Purkinje cell (primary cell): Measurements from ENCODE around the gene BGLAP. TPM values are rescaled to one million over a fixed set of nuclear protein-coding genes. Genes with fewer than 3 reads are reported as not detected.

ENCODE experiments used
- polyA plus RNA-seq: library from polyadenylated mRNA; unstranded; fragments of >200 nt; fragmentation: Nextera tagmentation; gene quantifications from 2 replicates; pipeline ENCODE4 v1.2.1, GENCODE V29; 2014

Gene BGLAP
- polyA plus RNA-seq, result not detected in 2 replicates

DNA sequence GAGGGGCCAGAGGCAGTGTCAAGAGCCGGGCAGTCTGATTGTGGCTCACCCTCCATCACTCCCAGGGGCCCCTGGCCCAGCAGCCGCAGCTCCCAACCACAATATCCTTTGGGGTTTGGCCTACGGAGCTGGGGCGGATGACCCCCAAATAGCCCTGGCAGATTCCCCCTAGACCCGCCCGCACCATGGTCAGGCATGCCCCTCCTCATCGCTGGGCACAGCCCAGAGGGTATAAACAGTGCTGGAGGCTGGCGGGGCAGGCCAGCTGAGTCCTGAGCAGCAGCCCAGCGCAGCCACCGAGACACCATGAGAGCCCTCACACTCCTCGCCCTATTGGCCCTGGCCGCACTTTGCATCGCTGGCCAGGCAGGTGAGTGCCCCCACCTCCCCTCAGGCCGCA is at the start of gene BGLAP:
BGLAP (plus strand) TSS at position 259 of the 400 bp plus-strand sequence; CDS start at position 307, 48 bp downstream.

DNA sequence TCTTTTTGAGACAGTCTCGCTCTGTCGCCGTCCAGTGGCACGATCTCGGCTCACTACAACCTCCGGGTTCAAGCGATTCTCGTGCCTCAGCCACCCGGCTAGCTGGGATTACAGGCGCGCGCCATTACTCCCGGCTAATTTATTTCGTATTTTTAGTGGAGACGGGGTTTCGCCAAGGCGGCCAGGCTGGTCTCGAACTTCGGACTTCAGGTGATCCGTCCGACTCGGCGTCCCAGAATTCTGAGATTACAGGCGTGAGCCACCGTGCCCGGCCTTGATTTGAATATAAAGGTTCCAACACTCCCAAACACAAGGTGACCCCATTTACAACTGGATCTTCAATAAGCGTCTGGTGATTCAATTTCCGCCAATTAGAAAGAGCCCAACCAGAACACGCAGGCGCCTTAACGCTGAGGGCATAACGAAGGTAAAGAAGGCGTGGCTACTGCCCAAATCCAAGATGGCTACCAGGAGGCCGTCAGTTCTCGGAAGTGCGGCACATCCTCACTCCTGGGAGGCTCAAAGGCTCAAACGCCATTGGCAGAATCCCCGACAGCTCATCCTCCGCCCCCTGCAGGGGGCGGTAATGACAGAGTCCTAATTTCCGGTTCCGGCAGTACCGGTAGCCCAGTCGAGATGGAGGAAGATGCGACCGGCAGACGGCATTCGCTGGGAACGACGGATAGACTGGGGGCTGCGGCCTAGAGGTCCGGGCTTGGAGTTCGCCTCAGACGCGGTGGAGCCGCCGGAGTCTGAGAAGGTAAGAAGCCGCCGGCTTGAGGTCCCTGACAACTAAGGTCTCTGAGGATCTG is 48.3 kb upstream of the BGLAP start, which contains the start of gene SLC25A44:
SLC25A44 (plus strand) TSS at position 617 of the 812 bp plus-strand sequence. CDS start 5,744 bp downstream, outside the sequence.

DNA sequence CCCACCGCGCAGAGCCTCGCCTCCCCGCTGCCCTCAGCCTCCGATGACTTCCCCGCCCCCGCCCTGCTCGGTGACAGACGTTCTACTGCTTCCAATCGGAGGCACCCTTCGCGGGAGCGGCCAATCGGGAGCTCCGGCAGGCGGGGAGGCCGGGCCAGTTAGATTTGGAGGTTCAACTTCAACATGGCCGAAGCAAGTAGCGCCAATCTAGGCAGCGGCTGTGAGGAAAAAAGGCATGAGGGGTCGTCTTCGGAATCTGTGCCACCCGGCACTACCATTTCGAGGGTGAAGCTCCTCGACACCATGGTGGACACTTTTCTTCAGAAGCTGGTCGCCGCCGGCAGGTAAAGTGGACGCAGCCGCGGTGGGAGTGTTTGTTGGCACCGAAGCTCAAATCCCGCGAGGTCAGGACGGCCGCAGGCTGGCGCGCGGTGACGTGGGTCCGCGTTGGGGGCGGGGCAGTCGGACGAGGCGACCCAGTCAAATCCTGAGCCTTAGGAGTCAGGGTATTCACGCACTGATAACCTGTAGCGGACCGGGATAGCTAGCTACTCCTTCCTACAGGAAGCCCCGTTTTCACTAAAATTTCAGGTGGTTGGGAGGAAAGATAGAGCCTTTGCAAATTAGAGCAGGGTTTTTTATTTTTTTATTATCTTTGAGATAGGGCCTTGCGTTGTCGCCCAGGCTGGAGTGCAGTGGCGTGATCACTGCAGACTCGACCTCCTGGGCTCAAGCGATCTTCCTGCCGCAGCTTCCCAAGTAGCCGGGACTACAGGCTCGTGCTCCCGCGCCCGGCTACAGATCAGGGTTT is 28.9 kb upstream of the BGLAP start, which contains the start of gene PMF1:
PMF1 (plus strand) TSS at position 175 of the 811 bp plus-strand sequence; CDS start at position 184, 9 bp downstream.

DNA sequence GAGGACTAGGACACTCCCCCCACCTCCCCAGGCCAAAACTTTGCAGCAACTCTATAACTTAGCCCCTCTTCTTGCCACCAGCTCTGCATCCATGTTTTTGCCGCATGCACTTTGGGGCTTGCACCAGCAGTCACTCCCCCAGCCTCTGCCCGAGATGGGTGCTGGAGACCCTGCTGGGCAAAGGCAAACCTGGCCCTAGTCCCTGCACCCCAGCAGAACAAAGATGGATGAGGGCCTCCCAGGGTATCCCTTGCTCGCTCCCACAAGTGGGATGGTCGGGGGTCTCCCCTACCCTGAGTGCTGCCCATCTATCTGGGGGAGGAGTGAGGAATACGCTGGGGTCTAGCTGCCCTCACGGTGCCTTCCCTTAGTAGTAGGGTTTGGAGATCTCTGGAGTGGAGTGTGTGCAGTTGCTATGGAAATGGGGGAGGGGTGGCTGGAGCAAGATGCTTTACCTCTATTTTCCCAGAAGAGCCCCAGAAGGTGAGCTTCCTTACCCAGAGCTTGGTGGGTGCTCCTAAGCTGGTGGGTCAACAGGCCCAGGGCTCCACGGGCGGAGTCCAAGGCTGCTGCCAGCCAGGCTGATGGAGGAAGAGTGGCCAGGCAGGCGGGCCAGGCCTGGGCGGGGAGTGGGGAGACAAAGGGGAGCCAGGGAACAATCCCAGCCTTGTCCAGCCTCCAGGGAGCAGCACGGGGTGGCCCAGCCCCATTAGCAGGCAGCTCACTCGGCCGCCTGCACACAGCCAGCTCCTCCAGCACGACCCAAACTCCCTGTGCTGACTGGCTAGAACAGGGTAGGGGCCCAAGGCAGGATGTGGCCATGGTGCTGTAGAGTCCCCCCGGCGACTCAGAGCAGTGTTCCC is 5.7 kb downstream of the BGLAP start, which contains the start of gene PAQR6:
PAQR6 (minus strand) TSS at position 597 of the 863 bp plus-strand sequence. CDS start 1,325 bp downstream, outside the sequence.

DNA sequence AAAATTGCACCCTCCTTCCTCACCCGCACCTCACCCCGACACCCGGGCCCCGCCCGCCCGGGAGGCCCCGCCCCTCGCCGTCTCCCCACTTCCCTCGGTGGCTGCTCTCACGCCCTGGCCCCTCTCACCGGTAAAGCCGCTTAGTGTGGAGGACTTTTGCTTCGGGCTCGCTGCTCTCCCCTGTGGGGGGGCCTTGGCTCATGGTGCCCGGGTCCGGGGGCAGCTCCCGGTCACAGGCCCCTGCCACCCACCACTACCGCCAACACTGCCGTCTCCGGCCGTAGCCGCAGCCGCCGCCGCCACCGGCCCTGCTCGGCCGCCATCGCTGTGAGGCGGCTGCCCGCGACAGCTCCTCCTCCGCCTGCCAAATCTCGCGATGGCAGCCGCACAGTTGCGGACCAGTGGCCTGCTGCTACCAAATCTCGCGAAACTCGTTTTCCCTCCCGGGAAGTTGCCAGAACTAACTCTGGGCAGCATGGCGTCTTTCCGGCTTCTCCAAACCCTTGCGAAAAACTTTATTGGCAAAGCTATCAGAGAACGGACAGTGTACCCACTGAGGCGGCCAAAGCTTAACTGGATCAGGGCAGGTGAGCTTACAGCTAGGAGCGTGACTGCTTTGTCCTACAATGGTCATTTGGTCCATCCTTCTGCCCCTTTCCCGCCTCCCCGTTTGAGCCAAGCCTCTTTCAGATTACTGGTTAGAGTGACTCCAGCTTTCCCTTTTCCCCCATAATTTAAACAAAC is 40.7 kb downstream of the BGLAP start, which contains the start of gene SMG5:
SMG5 (minus strand) TSS at position 347 of the 744 bp plus-strand sequence; CDS start at position 202, 145 bp downstream.

DNA sequence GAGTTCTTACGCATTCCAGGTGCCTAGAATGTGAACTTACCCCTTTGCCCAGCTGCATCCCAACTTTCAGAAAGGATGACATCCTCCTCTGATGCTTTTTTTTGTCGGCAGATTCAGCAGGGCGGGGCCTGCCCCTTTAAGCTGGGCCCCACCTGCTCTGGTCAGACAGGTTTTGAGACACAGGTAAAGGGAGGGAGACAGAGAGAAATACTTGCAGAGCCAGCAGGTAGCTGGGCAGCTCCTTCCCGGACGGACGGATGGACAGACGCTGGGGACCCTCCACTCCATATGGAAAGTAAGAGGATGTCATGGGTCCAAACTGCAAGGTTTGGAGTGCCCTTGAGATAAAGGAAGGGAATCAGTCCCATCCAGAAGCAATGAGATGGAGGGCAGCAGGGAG is 42.1 kb downstream of the BGLAP start, which contains the start of gene TMEM79:
TMEM79 (plus strand) TSS at position 214 of the 400 bp plus-strand sequence. CDS start 902 bp downstream, outside the sequence.

Other genes with a start within 250 kb of the BGLAP start
- 276 and 311 TPM in 2 replicates for gene SSR2, start 221.2 kb upstream of the BGLAP start, polyA plus RNA-seq
- gene UBQLN4, start 188.4 kb upstream of the BGLAP start, polyA plus RNA-seq, result 4.6 and 6.4 TPM in 2 replicates
- 251 and 289 TPM in 2 replicates for gene LAMTOR2, start 187.4 kb upstream of the BGLAP start, polyA plus RNA-seq
- 1.9 TPM in 1 of 2 replicates, not detected in the other for gene RAB25, start 181.0 kb upstream of the BGLAP start, polyA plus RNA-seq
- not detected in 2 replicates for gene MEX3A, start 159.7 kb upstream of the BGLAP start, polyA plus RNA-seq
- 0.99 and 2.1 TPM in 2 replicates for gene LMNA, start 127.5 kb upstream of the BGLAP start, polyA plus RNA-seq
- gene SEMA4A, start 88.6 kb upstream of the BGLAP start, polyA plus RNA-seq, result 0.15 and 2.8 TPM in 2 replicates
- 8.0 and 20.7 TPM in 2 replicates for gene SLC25A44, start 48.1 kb upstream of the BGLAP start, polyA plus RNA-seq
- gene PMF1, start 29.2 kb upstream of the BGLAP start, polyA plus RNA-seq, result 5.2 and 18.5 TPM in 2 replicates
- 0.20 and 1.6 TPM in 2 replicates for gene PAQR6, start 5.9 kb downstream of the BGLAP start, polyA plus RNA-seq
- 1.3 and 2.2 TPM in 2 replicates for gene SMG5, start 40.6 kb downstream of the BGLAP start, polyA plus RNA-seq
- 0.39 and 0.52 TPM in 2 replicates for gene TMEM79, start 42.1 kb downstream of the BGLAP start, polyA plus RNA-seq
- gene GLMP, start 53.5 kb downstream of the BGLAP start, polyA plus RNA-seq, result 12.5 and 19.4 TPM in 2 replicates
- gene VHLL, start 57.1 kb downstream of the BGLAP start, polyA plus RNA-seq, result not detected in 2 replicates
- gene CCT3, start 96.1 kb downstream of the BGLAP start, polyA plus RNA-seq, result 121 and 150 TPM in 2 replicates
- gene TSACC, start 96.3 kb downstream of the BGLAP start, polyA plus RNA-seq, result 3.0 and 3.1 TPM in 2 replicates
- gene RHBG, start 127.0 kb downstream of the BGLAP start, polyA plus RNA-seq, result not detected in 2 replicates